HCT116 (cell line): ENCODE measurements around the gene ARSG. TPM values are rescaled to one million over a fixed set of nuclear protein-coding genes. Genes with fewer than 3 reads are reported as not detected.
A peak's percentile ranks its signal among the peaks of the same experiment; 100 is the strongest.

ENCODE experiments used
- ATAC-seq: fragments of 200-7000 bp; cut with Tn5 transposase; 2 replicates; pipeline ENCODE4 v1.9.1; 2020; ENCODE audit warnings: mild to moderate bottlenecking, moderate library complexity
- BruUV-seq: library from RNA; stranded (reverse); fragments of 400-500 nt; replicated peaks from 2 replicates; lab custom pipeline; 2021; lab: Mats Ljungman, UMichigan
- CTCF ChIA-PET: fragments of 300-600 bp; sonication (Branson Sonifier 250); formaldehyde crosslinking; loops from one replicate; lab custom pipeline; 2021; ENCODE audit warnings: antibody characterized with exemption; lab: Charles Lee
- POLR2A ChIA-PET: fragments of 300-600, 350-600 bp; sonication (Branson Sonifier 250); formaldehyde crosslinking; loops from one replicate; lab custom pipeline; 2021; ENCODE audit warnings: antibody characterized with exemption; lab: Charles Lee
- RAD21 ChIA-PET, 2 experiments: fragments of 300-600 bp; sonication (Branson Sonifier 250); formaldehyde crosslinking; loops; one replicate each; lab custom pipeline; 2023; ENCODE audit warnings: low total read pairs in 2 of 2; ENCODE audit not compliant: uncharacterized antibody in 2 of 2, unreplicated experiment in 2 of 2, low non-redundant PET in 1 of 2; lab: Charles Lee
- DNase-seq: peaks from one replicate; pipeline ENCODE4 v3.0.0-alpha.2; 2010; ENCODE audit warnings: low read depth, low spot score
- H2AFZ ChIP-seq: fragments of 200-600 bp; shearing (Covaris generic), sonication (generic); 2 replicates; pipeline ENCODE4 v1.6.1; 2017; ENCODE audit warnings: low read depth, mixed run types, mixed read lengths, antibody characterized with exemption, low read length; ENCODE audit not compliant: poor library complexity, severe bottlenecking
- H3K27ac ChIP-seq: 2 replicates; pipeline ENCODE4 v1.5.1; 2012; ENCODE audit warnings: low read depth, low read length
- H3K27me3 ChIP-seq: fragments of 200-600 bp; sonication (generic); 2 replicates; pipeline ENCODE4 v1.6.1; 2016; ENCODE audit warnings: mixed run types, low read length, mixed read lengths; ENCODE audit not compliant: insufficient read depth
- H3K36me3 ChIP-seq, 2 experiments: fragments of 200-500 bp in 1 of 2; fragments of 200-600 bp in 1 of 2; sonication (Bioruptor generic) in 1 of 2; sonication (generic) in 1 of 2; 2 replicates each; pipeline versions ENCODE4 v1.5.1 to v1.6.1; 2014 to 2016; ENCODE audit warnings: low read length in 2 of 2, inconsistent platforms in 1 of 2, mixed read lengths in 1 of 2, mixed run types in 1 of 2; ENCODE audit not compliant: insufficient read depth in 2 of 2, control insufficient read depth in 1 of 2
- H3K4me1 ChIP-seq, 2 experiments: fragments of 200-600 bp in 1 of 2; sonication (generic) in 1 of 2; 2 replicates each; pipeline versions ENCODE4 v1.5.1 to v1.6.1; 2012 to 2017; ENCODE audit warnings: low read length in 2 of 2, inconsistent platforms in 1 of 2, mild to moderate bottlenecking in 1 of 2, mixed read lengths in 1 of 2, mixed run types in 1 of 2, moderate library complexity in 1 of 2; ENCODE audit not compliant: insufficient read depth in 2 of 2, control insufficient read depth in 1 of 2
- H3K4me2 ChIP-seq: fragments of 200-600 bp; sonication (generic); 2 replicates; pipeline ENCODE4 v1.6.1; 2017; ENCODE audit warnings: mixed run types, low read length, mixed read lengths
- H3K4me3 ChIP-seq, 2 experiments: fragments of 200-600 bp in 1 of 2; sonication (generic) in 1 of 2; replicated peaks in 1 of 2; 2 replicates each; pipeline ENCODE4 v1.5.1; 2011 to 2016; ENCODE audit warnings: low read length in 2 of 2, control low read depth in 1 of 2, low read depth in 1 of 2, mild to moderate bottlenecking in 1 of 2, mixed read lengths in 1 of 2, mixed run types in 1 of 2
- H3K79me2 ChIP-seq: fragments of 200-600 bp; sonication (generic); 2 replicates; pipeline ENCODE4 v1.6.1; 2017; ENCODE audit warnings: mild to moderate bottlenecking, mixed run types, low read length, moderate library complexity, mixed read lengths; ENCODE audit not compliant: insufficient read depth
- H3K9ac ChIP-seq: fragments of 200-600 bp; sonication (generic); 2 replicates; pipeline ENCODE4 v1.6.1; 2016; ENCODE audit warnings: low read length, mixed read lengths
- H3K9me2 ChIP-seq: fragments of 200-600 bp; sonication (generic), shearing (Covaris generic); 2 replicates; pipeline ENCODE4 v1.6.1; 2017; ENCODE audit warnings: mixed run types, mild to moderate bottlenecking, moderate library complexity; ENCODE audit not compliant: insufficient read depth
- H3K9me3 ChIP-seq, 2 experiments: fragments of 200-500 bp in 1 of 2; fragments of 200-600 bp in 1 of 2; sonication (Bioruptor generic) in 1 of 2; sonication (generic) in 1 of 2; 2 replicates each; pipeline ENCODE4 v1.6.1; 2014 to 2017; ENCODE audit warnings: low read length in 2 of 2, mixed read lengths in 2 of 2, inconsistent platforms in 1 of 2, low read depth in 1 of 2, mild to moderate bottlenecking in 1 of 2, mixed run types in 1 of 2, moderate library complexity in 1 of 2; ENCODE audit not compliant: control insufficient read depth in 1 of 2, insufficient read depth in 1 of 2
- H4K20me1 ChIP-seq: fragments of 200-600 bp; sonication (generic), shearing (Covaris generic); 2 replicates; pipeline ENCODE4 v1.6.1; 2017; ENCODE audit warnings: mixed run types, mild to moderate bottlenecking, moderate library complexity; ENCODE audit not compliant: insufficient read depth
- ELF1 ChIP-seq: IDR thresholded peaks from 2 replicates; pipeline ENCODE4 v1.6.1; 2012; ENCODE audit warnings: low read depth, borderline replicate concordance
- EZH2 ChIP-seq: fragments of 200-600 bp; sonication (generic); IDR thresholded peaks from 2 replicates; pipeline ENCODE4 v1.6.1; 2017; ENCODE audit warnings: antibody characterized with exemption, mixed run types
- EZH2phosphoT487 ChIP-seq: fragments of 200-600 bp; IDR thresholded peaks from 2 replicates; pipeline ENCODE4 v1.6.1; 2018; ENCODE audit warnings: antibody characterized with exemption, borderline replicate concordance
- FOSL1 ChIP-seq: IDR thresholded peaks from 2 replicates; pipeline ENCODE4 v1.6.1; 2012; ENCODE audit warnings: low read depth
- JUND ChIP-seq: IDR thresholded peaks from 2 replicates; pipeline ENCODE4 v1.6.1; 2012
- MAX ChIP-seq: IDR thresholded peaks from 2 replicates; pipeline ENCODE4 v1.6.1; 2012
- POLR2A ChIP-seq: IDR thresholded peaks from 2 replicates; pipeline ENCODE4 v1.7.0; 2011; ENCODE audit warnings: borderline replicate concordance; ENCODE audit not compliant: insufficient read depth, insufficient read length; ENCODE audit errors: extremely low read depth
- RAD21 ChIP-seq: IDR thresholded peaks from 2 replicates; pipeline ENCODE4 v1.6.1; 2012; ENCODE audit warnings: low read depth, mild to moderate bottlenecking
- REST ChIP-seq: IDR thresholded peaks from 2 replicates; pipeline ENCODE4 v1.6.1; 2012; ENCODE audit warnings: low read depth
- SRF ChIP-seq: IDR thresholded peaks from 2 replicates; pipeline ENCODE4 v1.6.1; 2012; ENCODE audit warnings: low read depth
- TCF7L2 ChIP-seq: IDR thresholded peaks from 2 replicates; pipeline ENCODE4 v1.7.0; 2011; ENCODE audit warnings: borderline replicate concordance, inconsistent platforms; ENCODE audit not compliant: insufficient read depth, insufficient read length; ENCODE audit errors: extremely low read depth
- YY1 ChIP-seq: IDR thresholded peaks from 2 replicates; pipeline ENCODE4 v1.6.1; 2011; ENCODE audit warnings: low read length, low read depth, moderate library complexity, mild to moderate bottlenecking; ENCODE audit not compliant: insufficient replicate concordance; ENCODE audit errors: extremely low read depth
- ZFX ChIP-seq: fragments of 450-650 bp; IDR thresholded peaks from 2 replicates; pipeline ENCODE4 v1.6.1; 2017
- ZNF274 ChIP-seq: fragments of 200-500 bp; sonication (Bioruptor generic); IDR thresholded peaks from 2 replicates; pipeline ENCODE4 v1.6.1; 2014; ENCODE audit warnings: mild to moderate bottlenecking, low read depth, low read length, inconsistent platforms
- intact Hi-C: fragments of 100-400 bp; cut with micrococcal nuclease; formaldehyde crosslinking; loops from 2 replicates; pipeline ENCODE4 v1.10.0; 2022
- total RNA-seq: library from RNA; stranded (reverse); gene quantifications from one replicate; pipeline ENCODE4 v1.2.1, GENCODE V29; 2021; ENCODE audit not compliant: unreplicated experiment
- TF ChIP-seq, protein P1 (sequence below), 3 experiments: fragments of 200-600 bp in 1 of 3; sonication (generic) in 1 of 3; IDR thresholded peaks in 2 of 3; conservative IDR thresholded peaks in 1 of 3; 2 replicates each; pipeline ENCODE4 v1.5.1; 2012 to 2017; ENCODE audit warnings: low read depth in 2 of 3, low read length in 2 of 3, antibody characterized with exemption in 1 of 3, borderline replicate concordance in 1 of 3, control low read depth in 1 of 3, mild to moderate bottlenecking in 1 of 3, mixed read lengths in 1 of 3, mixed run types in 1 of 3, moderate library complexity in 1 of 3; ENCODE audit not compliant: insufficient read depth in 1 of 3

ARSG gene
- total RNA-seq, 1 experiment from 2014 or later: 17.1 TPM

- ATAC-seq (peak; percentile 30; the same call in 1 of the 2 replicates), DNase-seq (no peak)
- intact Hi-C loops: no loop called here
- H3K4me1 ChIP-seq: peaks cover 15 to 21% of the 10 kb centered on the region in 2 experiments
- H3K4me2 ChIP-seq: no peak overlapping the region
- H3K36me3 ChIP-seq: no peaks in the 10 kb centered on the region
- H3K9ac ChIP-seq: no peak overlapping the region
- no peaks in the 10 kb centered on the region for H3K9me3 ChIP-seq
- no peaks in the 10 kb centered on the region for H3K27me3 ChIP-seq
- ChIA-PET CTCF (interaction anchor here (0.6 kb wide), 1 partner anchor 119 kb away, joined by 5 read pairs; no protein-coding TSS in a partner anchor), POLR2A (no interaction called here), RAD21 (no interaction called here)
- no peak overlapping the region for H2AFZ ChIP-seq
- no TSS peak for BruUV-seq
- H3K9me2 ChIP-seq: no peaks in the 10 kb centered on the region
- H3K79me2 ChIP-seq: no peaks in the 10 kb centered on the region
- H3K27ac ChIP-seq: peak overlapping the region; percentile 10; the same call in 1 of the 2 replicates
- H4K20me1 ChIP-seq: no peaks in the 10 kb centered on the region
- no peak overlapping the region for H3K4me3 ChIP-seq
- TF ChIP-seq RAD21: no peak
- no peak for TF ChIP-seq MAX
- TF ChIP-seq, protein P1, sequence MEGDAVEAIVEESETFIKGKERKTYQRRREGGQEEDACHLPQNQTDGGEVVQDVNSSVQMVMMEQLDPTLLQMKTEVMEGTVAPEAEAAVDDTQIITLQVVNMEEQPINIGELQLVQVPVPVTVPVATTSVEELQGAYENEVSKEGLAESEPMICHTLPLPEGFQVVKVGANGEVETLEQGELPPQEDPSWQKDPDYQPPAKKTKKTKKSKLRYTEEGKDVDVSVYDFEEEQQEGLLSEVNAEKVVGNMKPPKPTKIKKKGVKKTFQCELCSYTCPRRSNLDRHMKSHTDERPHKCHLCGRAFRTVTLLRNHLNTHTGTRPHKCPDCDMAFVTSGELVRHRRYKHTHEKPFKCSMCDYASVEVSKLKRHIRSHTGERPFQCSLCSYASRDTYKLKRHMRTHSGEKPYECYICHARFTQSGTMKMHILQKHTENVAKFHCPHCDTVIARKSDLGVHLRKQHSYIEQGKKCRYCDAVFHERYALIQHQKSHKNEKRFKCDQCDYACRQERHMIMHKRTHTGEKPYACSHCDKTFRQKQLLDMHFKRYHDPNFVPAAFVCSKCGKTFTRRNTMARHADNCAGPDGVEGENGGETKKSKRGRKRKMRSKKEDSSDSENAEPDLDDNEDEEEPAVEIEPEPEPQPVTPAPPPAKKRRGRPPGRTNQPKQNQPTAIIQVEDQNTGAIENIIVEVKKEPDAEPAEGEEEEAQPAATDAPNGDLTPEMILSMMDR (IDR thresholded peaks at IDR 0.05 in 2 of 3, conservative IDR thresholded peaks at IDR 0.05 in 1 of 3; ENCODE audit: borderline replicate concordance in 1 of 3, insufficient read depth in 1 of 3, low read depth in 2 of 3, low read length in 2 of 3): no peak
- no peak for TF ChIP-seq EZH2phosphoT487
- no peak for TF ChIP-seq SRF
- TF ChIP-seq ZNF274: no peak
- no peak for TF ChIP-seq EZH2
- TF ChIP-seq ELF1: no peak
- TF ChIP-seq TCF7L2: no peak
- TF ChIP-seq FOSL1: no peak
- no peak for TF ChIP-seq REST
- no peak for TF ChIP-seq ZFX
- TF ChIP-seq YY1: no peak
- no peak for TF ChIP-seq POLR2A
- TF ChIP-seq JUND: no peak
These were observed 10.2 kb downstream of the ARSG start for GRCh38 chr17:68301438-68301959.
